Tibial artery (tissue), 4 donors: ENCODE measurements around the gene AHI1.
"Not testable (repeated sequence)": the region's sequence is repeated elsewhere in the genome, so short reads cannot be mapped to it uniquely, and the experiment has no call there.

Experiments
- DNase-seq, 2 donors: peaks; one replicate each; pipeline ENCODE4 v3.0.0-alpha.2; 2019
- H3K27ac ChIP-seq, 2 donors: fragments of 200-600 bp; sonication (generic) in 1 of 2; 1 replicate in 1 of 2; 2 replicates in 1 of 2; pipeline ENCODE4 v1.5.1; 2018 to 2019; ENCODE audit warnings: mild to moderate bottlenecking in 1 of 2
- H3K27me3 ChIP-seq, 2 donors: fragments of 200-600 bp; sonication (generic) in 1 of 2; one replicate each; pipeline versions ENCODE4 v1.5.1 to v1.6.0; 2016 to 2019
- H3K36me3 ChIP-seq, 3 donors: fragments of 200-600 bp; sonication (generic) in 2 of 3; one replicate each; pipeline ENCODE4 v1.5.1; 2016 to 2019; ENCODE audit warnings: mild to moderate bottlenecking in 2 of 3
- H3K4me1 ChIP-seq, 4 donors: fragments of 200-600 bp; sonication (generic) in 2 of 4; 1 replicate in 3 of 4; 2 replicates in 1 of 4; pipeline ENCODE4 v1.5.1; 2016 to 2019
- H3K4me3 ChIP-seq, 2 donors: fragments of 200-600 bp; sonication (generic) in 1 of 2; 1 replicate in 1 of 2; 2 replicates in 1 of 2; pipeline ENCODE4 v1.5.1; 2018 to 2019; ENCODE audit warnings: mild to moderate bottlenecking in 2 of 2
- H3K9me3 ChIP-seq, 3 donors: fragments of 200-600 bp; sonication (generic) in 1 of 3; one replicate each; pipeline ENCODE4 v1.5.1; 2016 to 2019
- intact Hi-C: fragments of 100-400 bp; cut with DNase I; formaldehyde crosslinking; loops from one replicate; pipeline ENCODE4 v1.15.0; 2023; ENCODE audit warnings: low total_unique reads
- TF ChIP-seq, protein P1 (sequence below), 2 experiments: fragments of 200-600 bp in 1 of 2; fragments of 450-650 bp in 1 of 2; IDR thresholded peaks; one replicate each; pipeline ENCODE4 v1.5.1; 2017 to 2019; ENCODE audit warnings: antibody characterized with exemption in 2 of 2, mild to moderate bottlenecking in 1 of 2, moderate library complexity in 1 of 2

The AHI1 gene

GRCh38 chr6:135254471-135254870 lies 243.1 kb downstream of the AHI1 start:
- Histone ChIP-seq H3K4me1 (no peaks in the 10 kb centered on the region), H3K9me3 (no peaks in the 10 kb centered on the region), H3K36me3 (no peaks in the 10 kb centered on the region), H3K27ac (no peak overlapping the region), H3K4me3 (no peak overlapping the region), H3K27me3 (no peaks in the 10 kb centered on the region)
- intact Hi-C loops = no loop called here
- no peak for DNase-seq
- TF ChIP-seq, protein P1, sequence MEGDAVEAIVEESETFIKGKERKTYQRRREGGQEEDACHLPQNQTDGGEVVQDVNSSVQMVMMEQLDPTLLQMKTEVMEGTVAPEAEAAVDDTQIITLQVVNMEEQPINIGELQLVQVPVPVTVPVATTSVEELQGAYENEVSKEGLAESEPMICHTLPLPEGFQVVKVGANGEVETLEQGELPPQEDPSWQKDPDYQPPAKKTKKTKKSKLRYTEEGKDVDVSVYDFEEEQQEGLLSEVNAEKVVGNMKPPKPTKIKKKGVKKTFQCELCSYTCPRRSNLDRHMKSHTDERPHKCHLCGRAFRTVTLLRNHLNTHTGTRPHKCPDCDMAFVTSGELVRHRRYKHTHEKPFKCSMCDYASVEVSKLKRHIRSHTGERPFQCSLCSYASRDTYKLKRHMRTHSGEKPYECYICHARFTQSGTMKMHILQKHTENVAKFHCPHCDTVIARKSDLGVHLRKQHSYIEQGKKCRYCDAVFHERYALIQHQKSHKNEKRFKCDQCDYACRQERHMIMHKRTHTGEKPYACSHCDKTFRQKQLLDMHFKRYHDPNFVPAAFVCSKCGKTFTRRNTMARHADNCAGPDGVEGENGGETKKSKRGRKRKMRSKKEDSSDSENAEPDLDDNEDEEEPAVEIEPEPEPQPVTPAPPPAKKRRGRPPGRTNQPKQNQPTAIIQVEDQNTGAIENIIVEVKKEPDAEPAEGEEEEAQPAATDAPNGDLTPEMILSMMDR (IDR thresholded peaks at IDR 0.05) = no peak

GRCh38 chr6:135251498-135252441 lies 245.8 kb downstream of the AHI1 start:
- TF ChIP-seq, protein P1 (IDR thresholded peaks at IDR 0.05) = no peak
- Histone ChIP-seq H3K9me3 (no peaks in the 10 kb centered on the region), H3K4me1 (no peaks in the 10 kb centered on the region), H3K27me3 (no peaks in the 10 kb centered on the region), H3K36me3 (no peaks in the 10 kb centered on the region), H3K4me3 (no peak overlapping the region), H3K27ac (no peak overlapping the region)
- intact Hi-C loops = no loop called here
- DNase-seq = no peak

DNA sequence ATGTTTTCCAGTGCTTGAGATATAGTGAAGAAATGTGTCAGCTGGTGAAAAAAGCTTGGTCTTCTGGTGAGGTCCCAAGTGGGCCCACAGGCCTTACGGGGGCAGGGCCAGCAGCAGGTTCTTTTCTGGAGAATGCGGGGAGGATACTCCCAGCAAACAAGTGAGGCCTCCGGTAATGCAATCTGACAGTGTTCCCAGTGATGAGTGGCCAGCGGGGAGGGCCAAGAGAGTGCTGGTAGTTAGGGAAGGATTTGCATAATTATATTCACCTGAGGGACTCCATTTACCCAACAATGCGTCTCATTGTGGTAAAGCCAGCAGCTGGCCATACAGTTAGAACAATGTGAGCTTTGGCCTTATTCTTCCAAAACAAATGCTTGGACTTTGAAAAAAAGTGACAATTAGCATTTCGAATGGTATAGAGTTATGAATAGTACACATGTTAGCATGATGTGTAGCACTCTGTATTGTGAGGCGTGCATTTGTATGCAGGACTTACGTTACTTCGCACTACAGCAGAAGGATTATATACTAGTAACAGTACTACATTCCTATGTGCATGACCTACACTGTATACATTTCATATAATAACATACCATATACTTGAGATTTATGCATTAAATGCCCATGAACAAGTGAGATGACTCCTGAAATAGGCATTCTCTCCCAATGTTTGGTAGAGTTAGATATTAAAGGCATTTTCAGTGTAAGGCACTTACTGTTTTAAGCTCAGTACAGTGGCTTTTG lies 246.6 kb downstream of the AHI1 start:
- Histone ChIP-seq H3K36me3 (no peaks in the 10 kb centered on the region), H3K9me3 (no peaks in the 10 kb centered on the region), H3K27ac (no peak overlapping the region), H3K4me3 (no peak overlapping the region), H3K27me3 (no peaks in the 10 kb centered on the region), H3K4me1 (no peaks in the 10 kb centered on the region)
- no peak for DNase-seq
- TF ChIP-seq, protein P1 (IDR thresholded peaks at IDR 0.05) = no peak
- intact Hi-C loops = no loop called here

GRCh38 chr6:135250234-135250633 lies 247.3 kb downstream of the AHI1 start:
- no peaks in the 10 kb centered on the region for H3K4me1 ChIP-seq
- no peaks in the 10 kb centered on the region for H3K36me3 ChIP-seq
- intact Hi-C loops = no loop called here
- no peak for DNase-seq
- TF ChIP-seq, protein P1 (IDR thresholded peaks at IDR 0.05) = no peak
- H3K9me3 ChIP-seq = no peaks in the 10 kb centered on the region
- H3K27me3 ChIP-seq = no peaks in the 10 kb centered on the region
- no peak overlapping the region for H3K27ac ChIP-seq
- no peak overlapping the region for H3K4me3 ChIP-seq

GRCh38 chr6:135246412-135247012 lies 251.0 kb downstream of the AHI1 start:
- DNase-seq, H3K9me3 ChIP-seq, H3K27ac ChIP-seq, intact Hi-C loops, H3K36me3 ChIP-seq, H3K4me1 ChIP-seq, H3K27me3 ChIP-seq, H3K4me3 ChIP-seq: not testable (repeated sequence)

DNA sequence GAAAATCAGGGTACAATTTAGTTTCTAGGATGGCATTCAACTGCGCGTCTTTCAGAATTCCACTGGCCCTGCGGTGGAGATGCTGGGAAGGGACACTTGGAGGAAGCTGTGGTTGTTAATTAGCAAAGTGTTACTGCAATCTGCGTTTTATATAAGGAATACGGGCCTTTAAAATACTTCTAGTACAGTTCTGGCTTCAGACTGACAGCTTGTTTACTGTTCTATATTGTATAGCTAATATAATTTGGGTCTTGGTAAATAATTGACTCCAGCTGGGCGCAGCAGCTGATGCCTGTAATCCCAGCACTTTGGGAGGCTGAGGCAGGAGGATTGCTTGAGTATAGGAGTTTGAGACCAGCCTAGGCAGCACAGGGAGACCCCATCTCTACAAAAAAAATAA lies 252.7 kb downstream of the AHI1 start:
- H3K27ac ChIP-seq = no peak overlapping the region
- TF ChIP-seq, protein P1 (IDR thresholded peaks at IDR 0.05) = no peak
- H3K4me3 ChIP-seq = no peak overlapping the region
- no peaks in the 10 kb centered on the region for H3K36me3 ChIP-seq
- H3K27me3 ChIP-seq = no peaks in the 10 kb centered on the region
- H3K9me3 ChIP-seq = no peaks in the 10 kb centered on the region
- no peak for DNase-seq
- intact Hi-C loops = no loop called here
- no peaks in the 10 kb centered on the region for H3K4me1 ChIP-seq
